IgD-negative memory B cell (primary cell): Measurements from ENCODE around the gene PCBP4. TPM values are rescaled to one million over a fixed set of nuclear protein-coding genes. Genes with fewer than 3 reads are reported as not detected.

Source experiments
- H3K27ac Mint-ChIP-seq, 3 donors: one replicate each; pipeline ENCODE4 v1.8.0; 2020 to 2022; ENCODE audit warnings: mild to moderate bottlenecking in 3 of 3, mixed read lengths in 3 of 3, moderate library complexity in 1 of 3
- H3K27me3 Mint-ChIP-seq: one replicate; pipeline ENCODE4 v1.8.0; 2021; ENCODE audit warnings: mixed read lengths
- H3K36me3 Mint-ChIP-seq: one replicate; pipeline ENCODE4 v1.8.0; 2020; ENCODE audit warnings: mild to moderate bottlenecking, mixed read lengths
- H3K4me1 Mint-ChIP-seq, 3 donors: one replicate each; pipeline ENCODE4 v1.8.0; 2020 to 2022; ENCODE audit warnings: mixed read lengths in 3 of 3, mild to moderate bottlenecking in 1 of 3
- H3K4me3 Mint-ChIP-seq, 4 donors: one replicate each; pipeline ENCODE4 v1.8.0; 2020 to 2022; ENCODE audit warnings: mild to moderate bottlenecking in 4 of 4, mixed read lengths in 4 of 4, moderate library complexity in 3 of 4
- H3K9me3 Mint-ChIP-seq, 3 donors: one replicate each; pipeline ENCODE4 v1.8.0; 2020 to 2021; ENCODE audit warnings: mixed read lengths in 3 of 3, mild to moderate bottlenecking in 1 of 3
- polyA plus RNA-seq: library from polyadenylated mRNA; unstranded; fragments of 300-500 nt; fragmentation: Illumina TruSeq; gene quantifications from one replicate; pipeline ENCODE4 v1.2.3, GENCODE V29; 2021

Gene PCBP4
- polyA plus RNA-seq, 1 donor from 2014 or later, result 13.9 TPM

DNA sequence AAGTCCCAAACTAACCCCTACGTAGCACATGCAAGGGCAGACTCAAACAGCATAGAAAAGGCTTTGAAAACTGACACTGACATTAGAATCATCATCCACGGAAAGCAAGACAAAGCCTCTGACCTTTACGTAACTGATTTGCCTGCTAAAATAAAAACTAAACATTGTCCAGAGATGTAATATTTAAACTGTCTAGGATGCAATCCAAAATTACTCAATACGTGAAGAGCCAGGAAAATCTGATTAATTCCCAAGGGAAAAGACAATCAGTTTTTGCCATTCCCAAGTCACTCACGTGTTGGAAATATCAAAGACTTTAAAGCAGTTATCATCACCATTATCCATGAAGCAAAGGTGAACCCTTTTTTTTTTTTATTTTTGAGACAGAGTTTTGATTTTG is 50.8 kb downstream of the PCBP4 start:
- Mint-ChIP-seq H3K27ac (no peak overlapping the region), H3K4me1 (no peaks in the 10 kb centered on the region), H3K36me3 (no peaks in the 10 kb centered on the region)

DNA sequence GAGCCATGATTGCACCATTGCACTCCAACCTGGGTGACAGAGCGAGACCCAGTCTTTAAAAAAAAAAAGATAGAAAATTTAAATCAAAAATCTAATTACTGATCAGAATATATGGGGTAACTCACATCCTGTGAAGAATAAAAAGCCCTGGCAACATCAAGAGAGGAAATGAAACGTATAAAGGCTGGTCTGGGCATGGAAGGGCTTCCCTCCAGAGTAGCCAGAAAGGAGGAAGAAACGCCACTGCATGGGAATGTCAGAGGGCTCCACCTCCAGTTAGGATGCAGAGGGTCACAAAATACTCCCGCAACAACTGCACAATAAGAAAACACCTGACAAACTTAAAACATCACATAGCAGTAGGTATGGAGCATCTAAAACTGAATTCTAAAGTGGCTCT is 59.2 kb downstream of the PCBP4 start:
- Mint-ChIP-seq H3K36me3 (peaks cover 3% of the 10 kb centered on the region), H3K27ac (no peak overlapping the region), H3K9me3 (peaks cover 3 to 21% (median 14%) of the 10 kb centered on the region in 3 donors), H3K4me3 (no peak overlapping the region), H3K4me1 (peaks cover 0 to 2% (median 0%) of the 10 kb centered on the region in 3 donors), H3K27me3 (peaks cover 5% of the 10 kb centered on the region)

More for the DNA sequence above, 50.8 kb downstream of the PCBP4 start:
- H3K27me3 Mint-ChIP-seq, result peaks cover 14% of the 10 kb centered on the region
- H3K9me3 Mint-ChIP-seq, result no peaks in the 10 kb centered on the region
- no peak overlapping the region for H3K4me3 Mint-ChIP-seq

Other genes with a start within 250 kb of the PCBP4 start
- not detected for gene IQCF6, start 188.2 kb downstream of the PCBP4 start, polyA plus RNA-seq
- gene IQCF2, start 105.8 kb downstream of the PCBP4 start, polyA plus RNA-seq, result not detected
- not detected for gene IQCF5, start 91.9 kb downstream of the PCBP4 start, polyA plus RNA-seq
- not detected for gene IQCF1, start 64.1 kb downstream of the PCBP4 start, polyA plus RNA-seq
- 28.8 TPM for gene RRP9, start 25.6 kb downstream of the PCBP4 start, polyA plus RNA-seq
- gene PARP3, start 25.1 kb downstream of the PCBP4 start, polyA plus RNA-seq, result 15.5 TPM
- gene GPR62, start 12.1 kb downstream of the PCBP4 start, polyA plus RNA-seq, result not detected
- 106 TPM for gene ABHD14B, start 6.6 kb upstream of the PCBP4 start, polyA plus RNA-seq
- gene ABHD14A, start 7.6 kb upstream of the PCBP4 start, polyA plus RNA-seq, result 61.6 TPM
- 18.0 TPM for gene ACY1, start 16.1 kb upstream of the PCBP4 start, polyA plus RNA-seq
- 1,567 TPM for gene RPL29, start 28.4 kb upstream of the PCBP4 start, polyA plus RNA-seq
- gene DUSP7, start 89.1 kb upstream of the PCBP4 start, polyA plus RNA-seq, result 1.1 TPM
- 1.2 TPM for gene POC1A, start 187.0 kb upstream of the PCBP4 start, polyA plus RNA-seq
- 24.8 TPM for gene ALAS1, start 230.7 kb upstream of the PCBP4 start, polyA plus RNA-seq